Mammary epithelial cell (primary cell): ENCODE results near the gene DIP2A.

Experiments
- CTCF ChIP-seq, 2 donors: IDR thresholded peaks in 1 of 2; conservative IDR thresholded peaks in 1 of 2; 2 replicates each; pipeline ENCODE4 v1.5.1; 2011 to 2012; ENCODE audit warnings: inconsistent platforms in 2 of 2, low read length in 2 of 2, mild to moderate bottlenecking in 2 of 2, control low read depth in 1 of 2, low read depth in 1 of 2; ENCODE audit not compliant: insufficient read depth in 1 of 2; ENCODE audit errors: extremely low read depth in 1 of 2
- EZH2 ChIP-seq: IDR thresholded peaks from 2 replicates; pipeline ENCODE4 v1.6.1; 2012; ENCODE audit warnings: low read length, inconsistent platforms, borderline replicate concordance

- TF ChIP-seq CTCF (conservative IDR thresholded peaks at IDR 0.05 in 1 of 2, IDR thresholded peaks at IDR 0.05 in 1 of 2; ENCODE audit: extremely low read depth in 1 of 2, insufficient read depth in 1 of 2, low read depth in 1 of 2, low read length in 2 of 2) (no peak), EZH2 (no peak)
Observed at GRCh38 chr21:46427516-46427915, 31.2 kb upstream of the DIP2A start.
